Measurements from ENCODE around the gene MTLN. TPM values are rescaled to one million over a fixed set of nuclear protein-coding genes. Genes with fewer than 3 reads are reported as not detected.

The MTLN gene
- polyA plus RNA-seq, 1 of the 3 experiments (the other 2 are of a cell fraction): 45.6 TPM

DNA sequence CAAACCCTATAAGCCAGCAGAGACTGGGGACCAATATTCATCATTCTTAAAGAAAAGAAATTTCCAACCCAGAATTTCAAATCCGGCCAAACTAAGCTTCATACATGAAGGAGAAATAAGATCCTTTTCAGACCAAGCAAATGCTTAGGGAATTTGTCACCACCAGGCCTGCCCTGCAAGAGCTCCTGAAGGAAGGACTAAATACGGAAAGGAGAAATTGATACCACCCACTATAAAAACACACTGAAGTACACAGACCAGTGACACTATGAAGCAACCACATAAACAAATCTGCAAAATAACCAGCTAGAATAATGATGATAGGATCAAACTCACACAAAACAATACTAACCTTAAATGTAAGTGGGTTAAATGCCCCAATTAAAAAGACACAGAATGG lies 29.9 kb downstream of the MTLN start:
- Histone ChIP-seq H3K27me3 (ENCODE audit: insufficient read depth) (no peaks in the 10 kb centered on the region), H3K4me1 (ENCODE audit: control insufficient read depth in 1 of 2, insufficient read depth in 2 of 2, low read depth in 1 of 2, low read length in 1 of 2) (no peaks in the 10 kb centered on the region), H3K36me3 (replicated peaks in 1 of 2; ENCODE audit: control insufficient read depth in 1 of 2, insufficient read depth in 2 of 2, low read length in 1 of 2) (no peaks in the 10 kb centered on the region), H3F3A (replicated peaks; ENCODE audit: insufficient read depth) (no peaks in the 10 kb centered on the region), H3K9ac (no peak overlapping the region), H3K4me2 (no peak overlapping the region), H3K9me3 (no peaks in the 10 kb centered on the region), H3K4me3 (ENCODE audit: low read depth in 2 of 2, low read length in 1 of 2) (no peak overlapping the region), H3K27ac (ENCODE audit: low read depth in 2 of 2, low read length in 1 of 2) (no peak overlapping the region), H3K9me2 (no peaks in the 10 kb centered on the region), H3K79me2 (ENCODE audit: insufficient read depth) (no peaks in the 10 kb centered on the region), H4K20me1 (ENCODE audit: insufficient read depth) (no peaks in the 10 kb centered on the region), H2AFZ (ENCODE audit: low read depth) (no peak overlapping the region)
- no peak for DNase-seq
- CTCF ChIA-PET: no interaction called here
- no peak for TF ChIP-seq EP300 (IDR thresholded peaks at IDR 0.05; ENCODE audit: borderline replicate concordance in 1 of 2, low read depth in 1 of 2, low read length in 1 of 2)
- POLR2A ChIA-PET: no interaction called here
- WGBS (ENCODE audit: low lambda C conversion rate): 70% methylated on average over 2 of the region's 2 CpGs

- H4K20me1 ChIP-seq (ENCODE audit: insufficient read depth): no peaks in the 10 kb centered on the region
- no peaks in the 10 kb centered on the region for H3K9me3 ChIP-seq
- ChIA-PET CTCF (interaction anchor here (0.8 to 3.6 kb wide), 4 partner anchors 9 to 23 kb away, joined by 3 to 17 read pairs (median 4); no protein-coding TSS in a partner anchor), POLR2A (no interaction called here)
- no peak overlapping the region for H3K9ac ChIP-seq
- no peaks in the 10 kb centered on the region for H3F3A ChIP-seq (replicated peaks; ENCODE audit: insufficient read depth)
- no peaks in the 10 kb centered on the region for H3K79me2 ChIP-seq (ENCODE audit: insufficient read depth)
- TF ChIP-seq RCOR1 (IDR thresholded peaks at IDR 0.05; ENCODE audit: low read length) (no peak), PBX3 (IDR thresholded peaks at IDR 0.05) (no peak), USF1 (IDR thresholded peaks at IDR 0.05; ENCODE audit: borderline replicate concordance, low read depth) (no peak), RFX5 (IDR thresholded peaks at IDR 0.05; ENCODE audit: low read length) (no peak), RXRA (IDR thresholded peaks at IDR 0.05; ENCODE audit: borderline replicate concordance, low read depth) (no peak), TCF12 (IDR thresholded peaks at IDR 0.05) (no peak), TEAD4 (IDR thresholded peaks at IDR 0.05; ENCODE audit: borderline replicate concordance, insufficient read depth) (no peak), RAD21 (IDR thresholded peaks at IDR 0.05; ENCODE audit: low read length) (no peak), MXI1 (IDR thresholded peaks at IDR 0.05; ENCODE audit: low read depth, low read length) (no peak), GATA2 (CRISPR knock-in tag; IDR thresholded peaks at IDR 0.05) (no peak), FOXM1 (IDR thresholded peaks at IDR 0.05; ENCODE audit: low read depth) (no peak), CHD2 (IDR thresholded peaks at IDR 0.05; ENCODE audit: low read length, partially characterized antibody) (no peak), ZBTB33 (IDR thresholded peaks at IDR 0.05; ENCODE audit: borderline replicate concordance, low read depth) (no peak), SMC3 (IDR thresholded peaks at IDR 0.05; ENCODE audit: low read depth, low read length) (no peak), YY1 (IDR thresholded peaks at IDR 0.05; ENCODE audit: low read depth) (no peak), EP300 (IDR thresholded peaks at IDR 0.05; ENCODE audit: borderline replicate concordance in 1 of 2, low read depth in 1 of 2, low read length in 1 of 2) (no peak)
- TF ChIP-seq, protein P1, sequence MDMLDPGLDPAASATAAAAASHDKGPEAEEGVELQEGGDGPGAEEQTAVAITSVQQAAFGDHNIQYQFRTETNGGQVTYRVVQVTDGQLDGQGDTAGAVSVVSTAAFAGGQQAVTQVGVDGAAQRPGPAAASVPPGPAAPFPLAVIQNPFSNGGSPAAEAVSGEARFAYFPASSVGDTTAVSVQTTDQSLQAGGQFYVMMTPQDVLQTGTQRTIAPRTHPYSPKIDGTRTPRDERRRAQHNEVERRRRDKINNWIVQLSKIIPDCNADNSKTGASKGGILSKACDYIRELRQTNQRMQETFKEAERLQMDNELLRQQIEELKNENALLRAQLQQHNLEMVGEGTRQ (IDR thresholded peaks at IDR 0.05; ENCODE audit: borderline replicate concordance, low read depth, low read length): no peak
- H3K27ac ChIP-seq (ENCODE audit: low read depth in 2 of 2, low read length in 1 of 2): no peak overlapping the region
- H2AFZ ChIP-seq (ENCODE audit: low read depth): no peak overlapping the region
- no peaks in the 10 kb centered on the region for H3K4me1 ChIP-seq (ENCODE audit: control insufficient read depth in 1 of 2, insufficient read depth in 2 of 2, low read depth in 1 of 2, low read length in 1 of 2)
- H3K36me3 ChIP-seq (replicated peaks in 1 of 2; ENCODE audit: control insufficient read depth in 1 of 2, insufficient read depth in 2 of 2, low read length in 1 of 2): peaks cover 0 to 15% of the 10 kb centered on the region in 2 experiments
- DNase-seq: no peak
- no peak overlapping the region for H3K4me2 ChIP-seq
- H3K9me2 ChIP-seq: no peaks in the 10 kb centered on the region
- H3K27me3 ChIP-seq (ENCODE audit: insufficient read depth): no peaks in the 10 kb centered on the region
- H3K4me3 ChIP-seq (ENCODE audit: low read depth in 2 of 2, low read length in 1 of 2): no peak overlapping the region
Measured at GRCh38 chr2:110180036-110180435, 32.3 kb downstream of the MTLN start.

Measured in SK-N-SH (cell line).